Measurements from ENCODE around the gene TPD52L1. TPM values are rescaled to one million over a fixed set of nuclear protein-coding genes. Genes with fewer than 3 reads are reported as not detected.

Gene TPD52L1
- total and polyA plus RNA-seq, 2 donors (not counting 3 experiments of a cell fraction or from before 2014, with no cell fraction given), result 0.29 to 0.37 TPM

GRCh38 chr6:125191916-125192609, 38.5 kb downstream of the TPD52L1 start:
- FAIRE-seq (peak; percentile 73), DNase-seq (ENCODE audit: low read depth, low spot score) (peak; percentile 73)
- no peaks in the 10 kb centered on the region for H3K4me1 ChIP-seq (ENCODE audit: control insufficient read depth, extremely low read depth, insufficient read depth, low read length)
- H3K27me3 ChIP-seq (ENCODE audit: control insufficient read depth in 2 of 2, insufficient read depth in 2 of 2, low read length in 2 of 2), result no peaks in the 10 kb centered on the region
- BruUV-seq (replicated peaks), result no TSS peak
- H3K36me3 ChIP-seq (ENCODE audit: control insufficient read depth in 2 of 2, extremely low read depth in 1 of 2, insufficient read depth in 2 of 2, low read length in 2 of 2), result no peaks in the 10 kb centered on the region
- no peak overlapping the region for H3K4me3 ChIP-seq (replicated peaks in 1 of 3; ENCODE audit: insufficient read depth in 1 of 3, low read depth in 1 of 3, low read length in 3 of 3)
- H3K9me1 ChIP-seq (replicated peaks; ENCODE audit: control insufficient read depth, extremely low read depth, insufficient read depth, low read length), result no peaks in the 10 kb centered on the region
- H3K79me2 ChIP-seq (ENCODE audit: control insufficient read depth, insufficient read depth, low read length), result no peaks in the 10 kb centered on the region
- dilution Hi-C loops (cut with MboI; ENCODE audit: extremely low pct_ligation_motif_present, low sequenced_read_pairs) (no loop called here), intact Hi-C loops (cut with micrococcal nuclease) (loop anchor here (2.0 kb wide), 1 partner anchor 109 kb away; the partner anchor contains the start of gene HDDC2)
- no peaks in the 10 kb centered on the region for H3K9me3 ChIP-seq (replicated peaks; ENCODE audit: control insufficient read depth, insufficient read depth, low read length)
- no peaks in the 10 kb centered on the region for H4K20me1 ChIP-seq (replicated peaks; ENCODE audit: control insufficient read depth, extremely low read depth, insufficient read depth, low read length)
- H3K4me2 ChIP-seq (ENCODE audit: insufficient read depth, low read length), result no peak overlapping the region
- no peak overlapping the region for H3K9ac ChIP-seq (replicated peaks; ENCODE audit: extremely low read depth, insufficient read depth, low read length)
- TF ChIP-seq MAX (IDR thresholded peaks at IDR 0.05; ENCODE audit: insufficient read depth, insufficient read length) (no peak), EZH2 (IDR thresholded peaks at IDR 0.05; ENCODE audit: borderline replicate concordance, low read depth, low read length, severe bottlenecking) (no peak), CTCF (IDR thresholded peaks at IDR 0.05; ENCODE audit: extremely low read depth in 1 of 2, insufficient read depth in 1 of 2, low read depth in 1 of 2, low read length in 2 of 2) (peak; percentile 70 to 76), MYC (IDR thresholded peaks at IDR 0.05; ENCODE audit: low read depth, low read length) (no peak), POLR2A (IDR thresholded peaks at IDR 0.05; ENCODE audit: low read depth, low read length) (no peak), FOS (IDR thresholded peaks at IDR 0.05; ENCODE audit: borderline replicate concordance, insufficient read depth, low read length) (peak; percentile 47), JUN (IDR thresholded peaks at IDR 0.05; ENCODE audit: borderline replicate concordance, insufficient read depth, insufficient read length, low read depth) (peak; percentile 55), GATA2 (IDR thresholded peaks at IDR 0.05; ENCODE audit: insufficient read depth, insufficient read length, low read depth, low read length) (peak; percentile 88), POLR2AphosphoS5 (IDR thresholded peaks at IDR 0.05; ENCODE audit: insufficient read depth, low read depth, low read length) (no peak)
- no peak overlapping the region for H3K27ac ChIP-seq (ENCODE audit: insufficient read depth, low read depth, low read length)
- POLR2A ChIA-PET, result interaction anchor here (0.8 to 1.2 kb wide), 2 partner anchors 12 to 230 kb away, joined by 3 read pairs; no protein-coding TSS in a partner anchor
- CTCF ChIA-PET, result interaction anchor here (0.6 to 3.4 kb wide), 35 partner anchors 8 to 565 kb away, joined by 3 to 37 read pairs (median 3); partner anchors contain the start of genes HDDC2 and TPD52L1
- no peak overlapping the region for H2AFZ ChIP-seq (ENCODE audit: low read depth, low read length)

Data from endothelial cell of umbilical vein (primary cell).